ENCODE data around the gene GMDS.

GMDS gene

DNA sequence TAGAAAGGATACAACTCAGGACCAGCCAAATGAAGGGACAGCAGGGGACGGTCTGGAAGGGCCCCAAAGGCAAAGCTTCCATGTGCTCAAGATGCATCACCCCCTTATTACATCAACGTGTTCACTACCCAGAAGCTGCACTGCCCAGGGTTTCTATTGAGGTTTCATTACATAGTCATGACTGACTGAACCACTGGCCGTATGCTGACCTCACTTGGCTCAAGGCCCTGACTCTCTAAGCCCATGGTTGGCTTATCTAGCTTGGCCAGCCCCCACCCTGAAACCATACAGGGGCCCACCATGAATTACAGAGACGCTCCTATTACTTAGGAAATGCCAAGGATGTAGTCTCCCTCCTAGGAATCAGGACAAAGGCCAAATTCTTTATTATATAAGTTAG is 456.3 kb downstream of the GMDS start:
- peak; percentile 70 to 73 for DNase-seq (ENCODE audit: low read depth in 2 of 2)
- H3K4me3 ChIP-seq (replicated peaks in 1 of 2; ENCODE audit: low read depth in 2 of 2, low read length in 2 of 2), result no peak overlapping the region
- TF ChIP-seq, protein P1, sequence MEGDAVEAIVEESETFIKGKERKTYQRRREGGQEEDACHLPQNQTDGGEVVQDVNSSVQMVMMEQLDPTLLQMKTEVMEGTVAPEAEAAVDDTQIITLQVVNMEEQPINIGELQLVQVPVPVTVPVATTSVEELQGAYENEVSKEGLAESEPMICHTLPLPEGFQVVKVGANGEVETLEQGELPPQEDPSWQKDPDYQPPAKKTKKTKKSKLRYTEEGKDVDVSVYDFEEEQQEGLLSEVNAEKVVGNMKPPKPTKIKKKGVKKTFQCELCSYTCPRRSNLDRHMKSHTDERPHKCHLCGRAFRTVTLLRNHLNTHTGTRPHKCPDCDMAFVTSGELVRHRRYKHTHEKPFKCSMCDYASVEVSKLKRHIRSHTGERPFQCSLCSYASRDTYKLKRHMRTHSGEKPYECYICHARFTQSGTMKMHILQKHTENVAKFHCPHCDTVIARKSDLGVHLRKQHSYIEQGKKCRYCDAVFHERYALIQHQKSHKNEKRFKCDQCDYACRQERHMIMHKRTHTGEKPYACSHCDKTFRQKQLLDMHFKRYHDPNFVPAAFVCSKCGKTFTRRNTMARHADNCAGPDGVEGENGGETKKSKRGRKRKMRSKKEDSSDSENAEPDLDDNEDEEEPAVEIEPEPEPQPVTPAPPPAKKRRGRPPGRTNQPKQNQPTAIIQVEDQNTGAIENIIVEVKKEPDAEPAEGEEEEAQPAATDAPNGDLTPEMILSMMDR (IDR thresholded peaks at IDR 0.05; ENCODE audit: low read depth, low read length), result no peak

DNA sequence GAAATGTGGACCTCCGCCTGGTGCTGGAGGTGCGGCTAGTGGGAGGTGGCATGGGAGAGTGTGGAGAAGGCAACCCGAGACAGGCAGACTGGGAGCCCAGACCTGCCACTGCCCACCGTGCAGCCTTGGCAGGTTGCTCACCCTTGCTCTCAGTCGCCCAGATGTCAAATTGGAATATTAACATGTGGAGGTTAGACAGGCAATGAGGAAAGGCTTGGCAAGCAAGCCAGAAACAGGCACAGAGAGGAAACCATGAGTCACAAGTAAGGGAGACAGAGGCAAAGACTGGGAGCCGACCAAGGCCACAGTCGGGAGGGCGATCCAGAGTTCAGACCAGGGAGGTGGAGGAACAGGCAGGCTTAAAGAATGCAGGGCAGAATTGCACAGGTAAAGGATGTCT is 457.5 kb downstream of the GMDS start:
- TF ChIP-seq, protein P1 (IDR thresholded peaks at IDR 0.05; ENCODE audit: low read depth, low read length), result no peak
- H3K4me3 ChIP-seq (replicated peaks in 1 of 2; ENCODE audit: low read depth in 2 of 2, low read length in 2 of 2), result no peak overlapping the region
- DNase-seq (ENCODE audit: low read depth in 2 of 2), result peak; percentile 77 to 80

DNA sequence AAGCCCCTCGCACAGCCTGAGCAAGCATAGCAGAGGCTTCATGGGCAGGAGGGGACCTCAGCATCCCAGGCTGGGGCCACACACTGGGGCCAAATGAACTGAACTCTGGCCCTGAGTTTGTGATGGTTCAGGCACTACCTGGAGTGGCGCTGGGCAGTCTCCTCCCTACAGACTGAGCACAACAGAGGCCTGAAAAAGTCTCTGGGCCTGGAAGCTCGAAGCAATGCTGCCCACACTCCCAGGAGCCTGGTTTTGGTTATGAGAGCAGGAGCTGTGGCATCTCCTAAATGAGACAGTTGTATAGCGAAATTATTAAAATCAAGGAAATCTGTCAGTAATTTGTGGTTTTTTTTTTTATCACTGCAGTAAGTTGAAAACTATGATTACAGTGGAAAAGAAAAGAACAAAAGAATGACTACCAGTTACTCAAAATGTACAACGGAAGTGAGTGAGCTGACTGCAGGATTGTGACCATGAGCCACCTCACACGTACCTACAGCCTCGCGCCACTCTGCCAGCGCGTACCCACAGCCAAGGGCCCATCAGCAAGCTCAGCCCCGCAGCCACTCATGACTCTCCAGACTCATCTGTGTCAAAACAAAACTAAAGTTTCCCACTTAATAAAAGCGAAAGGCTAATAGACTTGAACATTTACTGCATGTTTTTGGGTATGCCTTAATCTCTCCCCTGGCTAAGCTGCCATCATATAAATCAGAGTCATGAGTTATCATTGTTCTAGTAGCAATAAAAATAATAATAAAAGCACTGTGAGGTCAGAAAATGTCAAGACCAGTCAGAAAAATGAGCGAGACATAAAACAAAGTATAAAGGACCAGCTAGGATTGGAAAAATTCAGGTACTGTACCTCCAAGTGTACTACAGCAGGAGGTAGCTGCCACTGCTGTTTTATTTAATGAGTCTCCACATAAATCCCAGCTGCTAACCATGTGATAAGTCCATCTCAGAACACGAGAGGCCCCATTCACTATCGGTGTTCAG is 458.7 kb downstream of the GMDS start:
- TF ChIP-seq, protein P1 (IDR thresholded peaks at IDR 0.05; ENCODE audit: low read depth, low read length), result no peak
- DNase-seq (ENCODE audit: low read depth in 2 of 2), result no peak

DNA sequence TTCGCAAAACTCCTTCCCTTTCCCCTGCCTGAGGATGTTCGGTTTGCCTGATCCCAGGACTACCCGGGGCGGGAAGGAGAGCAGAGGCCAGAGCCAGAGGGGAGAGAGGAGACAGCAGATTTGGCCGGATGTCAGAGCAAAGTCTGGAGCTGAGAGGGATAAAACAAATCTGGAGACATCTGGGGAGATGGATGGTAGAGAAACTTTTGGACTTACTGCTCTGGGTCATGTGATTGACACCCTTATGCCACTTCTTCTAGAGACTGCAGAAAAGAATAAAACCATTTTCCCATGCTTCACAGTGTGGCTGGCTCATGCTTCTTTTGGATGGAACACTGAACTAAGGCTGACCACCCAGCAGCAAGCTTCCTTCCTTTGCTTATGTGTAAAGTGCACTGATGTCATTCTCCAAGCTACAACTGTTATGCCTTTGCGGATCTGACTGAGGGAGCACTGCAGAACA is 461.0 kb downstream of the GMDS start:
- H3K4me3 ChIP-seq (replicated peaks in 1 of 2; ENCODE audit: low read depth in 2 of 2, low read length in 2 of 2), result no peak overlapping the region
- DNase-seq (ENCODE audit: low read depth in 2 of 2), result no peak
- TF ChIP-seq, protein P1 (IDR thresholded peaks at IDR 0.05; ENCODE audit: low read depth, low read length), result no peak

More for the DNA sequence above, 458.7 kb downstream of the GMDS start:
- no peak overlapping the region for H3K4me3 ChIP-seq (replicated peaks in 1 of 2; ENCODE audit: low read depth in 2 of 2, low read length in 2 of 2)

DNA sequence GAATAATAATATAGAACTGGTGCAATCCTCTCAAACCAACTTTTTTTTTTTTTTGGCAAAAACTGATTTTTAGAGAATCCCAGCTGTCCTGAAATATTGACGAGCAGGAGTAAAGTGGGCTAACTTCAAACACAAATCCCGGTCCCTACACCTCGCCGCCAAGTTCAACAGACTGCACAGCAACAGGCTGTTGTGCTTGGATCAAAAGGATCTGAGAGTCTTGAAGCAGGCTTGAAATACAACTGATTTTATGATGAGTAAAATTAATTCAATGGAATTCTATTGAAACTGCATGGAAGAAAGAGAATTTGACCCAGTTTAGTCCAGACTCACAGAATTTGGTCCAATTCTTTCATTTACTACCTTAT is 463.6 kb downstream of the GMDS start:
- no peak overlapping the region for H3K4me3 ChIP-seq (replicated peaks in 1 of 2; ENCODE audit: low read depth in 2 of 2, low read length in 2 of 2)
- DNase-seq (ENCODE audit: low read depth in 2 of 2), result no peak
- TF ChIP-seq, protein P1 (IDR thresholded peaks at IDR 0.05; ENCODE audit: low read depth, low read length), result no peak

DNA sequence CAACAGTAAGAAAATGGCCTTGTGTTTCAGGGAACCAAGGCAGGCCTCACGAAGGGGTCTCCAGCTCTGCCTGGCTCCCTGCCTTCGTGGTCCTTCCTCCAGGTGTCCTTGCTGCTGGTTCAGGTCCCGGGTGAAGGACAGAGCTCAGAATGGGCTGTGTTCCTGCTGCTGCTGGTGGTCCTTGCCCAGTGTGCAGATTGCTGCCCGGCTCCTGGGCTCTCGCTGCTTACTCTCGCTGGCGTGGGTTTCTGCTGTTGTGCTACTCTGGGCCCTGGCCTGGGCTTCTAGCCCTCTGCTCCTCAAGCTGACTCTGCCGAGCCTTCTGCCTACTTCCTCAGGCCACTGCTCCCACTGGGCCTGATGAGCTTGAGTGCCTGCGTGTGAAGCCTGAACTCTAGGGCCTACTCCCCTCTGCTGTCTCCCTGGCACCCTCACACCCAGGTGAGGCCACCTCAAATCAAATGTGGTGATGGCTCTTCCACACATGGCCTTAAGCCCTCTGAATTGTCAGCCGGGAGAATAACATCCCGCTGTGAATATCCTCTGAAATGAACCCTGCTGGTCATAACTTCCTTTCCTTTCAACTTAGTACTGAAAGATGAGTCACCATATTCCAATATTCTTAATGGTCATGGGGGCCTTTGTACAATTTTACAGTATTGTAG is 464.1 kb downstream of the GMDS start:
- peak in 1 of 2 donors; percentile 39 for DNase-seq (ENCODE audit: low read depth in 2 of 2)
- no peak overlapping the region for H3K4me3 ChIP-seq (replicated peaks in 1 of 2; ENCODE audit: low read depth in 2 of 2, low read length in 2 of 2)
- TF ChIP-seq, protein P1 (IDR thresholded peaks at IDR 0.05; ENCODE audit: low read depth, low read length), result no peak
